ENCODE data around the gene ATP8B4. TPM values are rescaled to one million over a fixed set of nuclear protein-coding genes. Genes with fewer than 3 reads are reported as not detected.

ATP8B4 gene
- total RNA-seq, 1 donor from 2014 or later: 0.98 TPM

GRCh38 chr15:49823987-49824774, 294.9 kb downstream of the ATP8B4 start:
- TF ChIP-seq CTCF (IDR thresholded peaks at IDR 0.05; ENCODE audit: unreplicated experiment): no peak
- Mint-ChIP-seq H3K27me3 (no peaks in the 10 kb centered on the region), H3K27ac (no peak overlapping the region), H3K9me3 (ENCODE audit: low read depth) (peaks cover 7% of the 10 kb centered on the region), H3K4me1 (ENCODE audit: low read depth) (no peaks in the 10 kb centered on the region), H3K36me3 (ENCODE audit: insufficient read depth) (no peaks in the 10 kb centered on the region), H3K4me3 (ENCODE audit: low read depth) (no peak overlapping the region)
- DNase-seq (ENCODE audit: low spot score, unreplicated experiment): no peak

GRCh38 chr15:49817100-49817499, 301.9 kb downstream of the ATP8B4 start:
- Mint-ChIP-seq H3K4me1 (ENCODE audit: low read depth) (no peaks in the 10 kb centered on the region), H3K4me3 (ENCODE audit: low read depth) (no peak overlapping the region), H3K27ac (no peak overlapping the region), H3K36me3 (ENCODE audit: insufficient read depth) (no peaks in the 10 kb centered on the region), H3K9me3 (ENCODE audit: low read depth) (peaks cover 4% of the 10 kb centered on the region), H3K27me3 (no peaks in the 10 kb centered on the region)
- no peak for TF ChIP-seq CTCF (IDR thresholded peaks at IDR 0.05; ENCODE audit: unreplicated experiment)
- no peak for DNase-seq (ENCODE audit: low spot score, unreplicated experiment)

GRCh38 chr15:49815950-49816349, 303.1 kb downstream of the ATP8B4 start:
- Mint-ChIP-seq H3K27me3 (no peaks in the 10 kb centered on the region), H3K36me3 (ENCODE audit: insufficient read depth) (no peaks in the 10 kb centered on the region), H3K9me3 (ENCODE audit: low read depth) (peaks cover 3% of the 10 kb centered on the region), H3K4me3 (ENCODE audit: low read depth) (no peak overlapping the region), H3K4me1 (ENCODE audit: low read depth) (no peaks in the 10 kb centered on the region), H3K27ac (no peak overlapping the region)
- DNase-seq (ENCODE audit: low spot score, unreplicated experiment): no peak
- no peak for TF ChIP-seq CTCF (IDR thresholded peaks at IDR 0.05; ENCODE audit: unreplicated experiment)

GRCh38 chr15:49815526-49815925, 303.5 kb downstream of the ATP8B4 start:
- DNase-seq (ENCODE audit: low spot score, unreplicated experiment): no peak
- no peaks in the 10 kb centered on the region for H3K4me1 Mint-ChIP-seq (ENCODE audit: low read depth)
- TF ChIP-seq CTCF (IDR thresholded peaks at IDR 0.05; ENCODE audit: unreplicated experiment): no peak
- no peak overlapping the region for H3K4me3 Mint-ChIP-seq (ENCODE audit: low read depth)
- no peaks in the 10 kb centered on the region for H3K36me3 Mint-ChIP-seq (ENCODE audit: insufficient read depth)
- no peak overlapping the region for H3K27ac Mint-ChIP-seq
- peaks cover 3% of the 10 kb centered on the region for H3K9me3 Mint-ChIP-seq (ENCODE audit: low read depth)
- no peaks in the 10 kb centered on the region for H3K27me3 Mint-ChIP-seq

GRCh38 chr15:49814709-49815108, 304.3 kb downstream of the ATP8B4 start:
- Mint-ChIP-seq H3K27ac (no peak overlapping the region), H3K27me3 (no peaks in the 10 kb centered on the region), H3K4me3 (ENCODE audit: low read depth) (no peak overlapping the region), H3K9me3 (ENCODE audit: low read depth) (peaks cover 3% of the 10 kb centered on the region), H3K4me1 (ENCODE audit: low read depth) (no peaks in the 10 kb centered on the region), H3K36me3 (ENCODE audit: insufficient read depth) (no peaks in the 10 kb centered on the region)
- no peak for TF ChIP-seq CTCF (IDR thresholded peaks at IDR 0.05; ENCODE audit: unreplicated experiment)
- DNase-seq (ENCODE audit: low spot score, unreplicated experiment): no peak
